GM18907 (cell line): ENCODE data around the gene MBOAT2.
"Not testable (repeated sequence)": the region's sequence is repeated elsewhere in the genome, so short reads cannot be mapped to it uniquely, and the experiment has no call there.

Experiments
- ATAC-seq: cut with Tn5 transposase; IDR thresholded peaks from one replicate; pipeline ENCODE4 v1.9.1; 2021; ENCODE audit warnings: mild to moderate bottlenecking, moderate library complexity; ENCODE audit not compliant: unreplicated experiment

MBOAT2 gene

GRCh38 chr2:8993196-8993901 is 10.1 kb downstream of the MBOAT2 start:
- ATAC-seq = no peak

- no peak for ATAC-seq
These were observed 10.8 kb downstream of the MBOAT2 start for GRCh38 chr2:8992643-8993042.

- ATAC-seq = no peak
These were observed 13.9 kb downstream of the MBOAT2 start for GRCh38 chr2:8989536-8990079.

- no peak for ATAC-seq
These were observed 16.1 kb downstream of the MBOAT2 start for GRCh38 chr2:8987410-8987809.

GRCh38 chr2:8986327-8986976 is 17.0 kb downstream of the MBOAT2 start:
- no peak for ATAC-seq

- no peak for ATAC-seq
These were observed 17.7 kb downstream of the MBOAT2 start for GRCh38 chr2:8985561-8986326.

GRCh38 chr2:8984855-8985254 is 18.6 kb downstream of the MBOAT2 start:
- ATAC-seq = peak; percentile 37

- ATAC-seq = no peak
These were observed 19.3 kb downstream of the MBOAT2 start for GRCh38 chr2:8984157-8984556.

- no peak for ATAC-seq
These were observed 19.9 kb downstream of the MBOAT2 start for GRCh38 chr2:8983571-8983970.

GRCh38 chr2:8981876-8982275 is 21.6 kb downstream of the MBOAT2 start:
- ATAC-seq = no peak

- ATAC-seq = no peak
These were observed 23.4 kb downstream of the MBOAT2 start for GRCh38 chr2:8980096-8980495.

GRCh38 chr2:8977758-8978157 is 25.7 kb downstream of the MBOAT2 start:
- ATAC-seq = no peak

- ATAC-seq = no peak
These were observed 26.8 kb downstream of the MBOAT2 start for GRCh38 chr2:8976442-8977259.

GRCh38 chr2:8974016-8974415 is 29.5 kb downstream of the MBOAT2 start:
- ATAC-seq = no peak

GRCh38 chr2:8973017-8973416 is 30.5 kb downstream of the MBOAT2 start:
- ATAC-seq = not testable (repeated sequence)

GRCh38 chr2:8972535-8972934 is 30.9 kb downstream of the MBOAT2 start:
- not testable (repeated sequence) for ATAC-seq

GRCh38 chr2:8969348-8969747 is 34.1 kb downstream of the MBOAT2 start:
- not testable (repeated sequence) for ATAC-seq

GRCh38 chr2:8966123-8966908 is 37.2 kb downstream of the MBOAT2 start:
- no peak for ATAC-seq

GRCh38 chr2:8965216-8965969 is 38.1 kb downstream of the MBOAT2 start:
- no peak for ATAC-seq
